NCI-H1105 treated with DMSO at 0.1 percent for 48 hours (cell line): ENCODE results near the gene RABEP2.
"Not testable (repeated sequence)": the region's sequence is repeated elsewhere in the genome, so short reads cannot be mapped to it uniquely, and the experiment has no call there.

ENCODE experiments used
- DNase-seq: peaks from one replicate; lab custom pipeline; 2025; lab: John Stamatoyannopoulos, UW

The RABEP2 gene

GRCh38 chr16:28924762-28925385, at the start of gene RABEP2:
RABEP2 (minus strand) TSS chr16:28925238; CDS start chr16:28925163, 75 bp downstream.
- peak; percentile 96 for DNase-seq

DNA sequence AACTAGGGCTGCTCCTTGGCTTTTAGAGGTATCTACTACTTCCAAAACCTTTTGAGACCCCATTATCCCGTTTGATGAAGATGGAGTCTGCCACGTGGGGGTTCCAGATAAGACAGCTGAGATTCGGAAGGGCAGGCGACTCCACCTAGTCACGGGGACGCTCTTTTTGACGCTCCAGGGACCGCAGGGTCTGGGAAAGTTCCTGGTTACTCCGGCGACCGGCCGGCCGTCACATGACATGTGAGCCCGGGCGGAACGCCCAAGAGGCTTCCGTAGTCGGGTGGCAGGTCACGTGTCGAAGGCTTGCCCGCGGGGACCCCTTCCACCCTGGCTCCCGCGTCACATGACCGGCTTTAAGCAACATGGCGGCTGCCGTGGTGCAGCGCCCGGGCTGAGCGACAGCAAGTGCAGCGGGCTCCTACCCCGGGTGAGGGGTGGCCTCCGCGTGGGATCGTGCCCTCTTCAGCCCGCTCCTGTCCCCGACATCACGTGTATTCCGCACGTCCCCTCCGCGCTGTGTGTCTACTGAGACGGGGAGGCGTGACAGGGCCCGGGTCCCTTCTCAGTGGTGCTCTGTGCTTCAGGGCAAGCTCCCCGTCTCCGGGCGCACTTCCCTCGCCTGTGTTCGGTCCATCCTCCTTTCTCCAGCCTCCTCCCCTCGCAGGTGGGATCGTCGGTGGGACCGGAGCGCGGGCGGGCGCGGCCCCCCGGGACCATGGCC, 49.6 kb upstream of the RABEP2 start, which contains the start of gene SPNS1:
TSS of gene SPNS1 (plus strand) at position 342 of the 721 bp plus-strand sequence. CDS start at position 716, 374 bp downstream.
- peak; percentile 92 for DNase-seq

- DNase-seq = peak; percentile 65
These were observed 49.0 kb upstream of the RABEP2 start for GRCh38 chr16:28974007-28974436.

DNA sequence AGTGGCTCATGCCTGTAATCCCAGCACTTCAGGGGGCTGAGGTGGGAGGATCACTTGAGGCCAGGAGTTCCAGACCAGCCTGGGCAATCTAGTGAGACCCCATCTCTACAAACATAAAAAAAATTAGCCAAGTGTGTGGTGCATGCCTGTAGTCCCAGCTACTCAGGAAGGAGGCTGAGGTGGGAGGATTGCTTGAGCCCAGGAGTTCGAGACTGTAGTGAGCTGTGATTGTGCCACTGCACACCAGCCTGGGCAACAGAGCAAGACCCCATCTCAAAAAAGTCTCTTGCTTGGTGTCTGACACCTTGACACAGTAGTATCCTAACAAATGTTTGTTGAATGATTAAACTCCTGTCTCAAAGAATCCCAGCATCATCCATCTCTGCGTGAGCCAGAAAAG, 44.7 kb upstream of the RABEP2 start:
- DNase-seq = not testable (repeated sequence)

GRCh38 chr16:28967156-28967555, 42.1 kb upstream of the RABEP2 start:
- DNase-seq = no peak

GRCh38 chr16:28964496-28964895, 39.5 kb upstream of the RABEP2 start:
- no peak for DNase-seq

DNA sequence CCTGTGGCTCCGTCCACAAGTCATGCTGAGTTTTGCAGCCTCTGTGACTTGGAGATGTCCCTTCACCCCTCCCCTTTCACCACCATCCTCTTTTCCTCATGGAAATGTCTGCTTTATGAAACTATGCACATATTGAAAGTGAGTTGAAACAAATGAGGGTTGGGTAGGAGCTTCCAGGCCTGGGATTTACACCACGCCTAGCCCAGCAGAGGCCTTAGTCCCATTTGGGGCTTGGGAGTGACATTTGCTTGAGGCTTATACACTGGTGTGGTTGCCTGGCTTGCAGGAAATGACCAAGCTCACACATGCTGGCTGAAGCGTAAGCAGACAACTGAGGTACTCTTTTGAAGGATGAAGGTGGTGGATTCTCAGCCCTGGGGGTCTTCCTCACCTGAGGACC, 39.0 kb upstream of the RABEP2 start:
- no peak for DNase-seq

DNA sequence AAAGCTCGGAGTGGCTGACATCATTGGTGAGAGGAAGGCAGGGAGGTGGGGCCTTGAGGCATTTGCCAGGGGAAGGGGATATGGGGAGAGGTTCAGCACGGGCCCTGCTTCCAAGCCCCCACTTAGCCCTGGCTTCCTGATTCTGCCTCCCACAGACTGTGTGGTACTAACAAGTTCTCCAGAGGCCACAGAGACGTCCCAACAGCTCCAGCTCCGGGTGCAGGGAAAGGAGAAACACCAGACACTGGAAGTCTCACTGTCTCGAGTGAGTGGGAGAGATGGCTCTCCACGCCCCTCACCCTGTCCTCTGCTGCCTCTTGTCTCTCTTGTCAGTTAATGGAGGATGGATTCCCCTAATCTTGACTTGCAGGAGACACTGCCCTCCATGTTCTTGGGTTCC, 33.8 kb upstream of the RABEP2 start:
- no peak for DNase-seq

DNA sequence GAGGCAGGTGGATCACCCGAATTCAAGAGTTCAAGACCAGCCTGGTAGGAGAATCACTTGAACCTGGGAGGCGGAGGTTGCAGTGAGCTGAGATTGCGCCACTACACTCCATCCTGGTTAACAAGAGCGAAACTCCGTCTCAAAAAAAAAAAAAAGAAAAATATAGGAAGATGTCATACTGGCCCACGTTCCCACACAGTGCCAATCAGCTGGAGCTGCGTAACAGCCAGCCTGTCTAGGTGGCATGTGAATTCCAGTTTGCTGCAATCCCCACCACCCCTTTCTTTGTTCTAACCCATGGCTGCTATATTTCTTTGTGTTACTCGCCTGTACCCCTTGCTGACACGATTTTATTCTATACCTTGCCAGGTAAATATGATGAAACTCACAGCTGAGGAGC, 33.2 kb upstream of the RABEP2 start:
- DNase-seq = no peak

DNA sequence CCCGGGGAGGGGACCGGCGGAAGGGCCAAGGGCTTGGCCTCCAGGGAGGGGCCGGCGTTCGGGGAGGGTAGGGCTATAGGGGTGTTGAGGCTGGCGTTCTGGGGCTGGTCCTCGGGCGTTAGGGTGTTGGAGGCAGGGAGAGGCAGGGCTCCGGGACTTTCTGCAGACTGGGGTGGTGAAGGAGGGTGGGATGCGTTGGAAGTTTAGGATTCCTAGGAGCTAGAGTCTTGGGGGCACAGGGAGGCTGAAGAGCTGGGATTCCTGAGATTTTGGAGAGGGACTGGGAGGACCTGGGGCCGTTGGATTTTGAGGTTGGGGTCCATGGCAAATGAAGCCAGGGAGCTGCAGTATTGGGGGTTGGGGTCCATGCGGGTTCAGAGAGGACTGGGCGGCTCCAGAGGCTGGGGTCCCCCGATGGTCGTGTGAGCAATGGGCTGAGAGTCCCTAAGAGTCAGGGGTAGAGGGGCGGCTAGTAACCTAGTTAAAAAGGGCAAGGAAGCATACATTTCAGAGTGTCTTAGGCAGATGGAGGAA, 26.4 kb upstream of the RABEP2 start:
- DNase-seq = no peak

- peak; percentile 99 for DNase-seq
These were observed 25.8 kb upstream of the RABEP2 start, which contains the start of gene NFATC2IP for GRCh38 chr16:28950648-28951409. NFATC2IP (plus strand) TSS chr16:28950937; CDS start chr16:28951012, 75 bp downstream.

DNA sequence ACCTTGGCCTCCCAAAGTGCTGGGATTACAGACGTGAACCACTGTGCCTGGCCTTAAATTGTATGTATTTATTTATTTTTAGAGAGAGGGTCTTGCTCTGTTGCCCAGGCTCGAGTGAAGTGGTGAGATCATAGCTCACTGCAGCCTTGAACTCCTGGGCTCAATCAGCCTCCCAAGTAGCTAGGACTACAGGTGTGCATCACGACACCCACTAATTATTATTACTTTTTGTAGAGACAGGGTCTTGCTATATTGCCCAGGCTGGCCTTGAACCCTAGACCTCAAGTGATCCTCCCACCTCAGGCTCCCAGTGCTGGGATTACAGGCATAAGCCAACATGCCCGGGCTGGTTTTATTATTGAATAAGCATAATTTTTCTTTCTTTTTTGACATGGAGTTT, 21.6 kb upstream of the RABEP2 start:
- DNase-seq = no peak

DNA sequence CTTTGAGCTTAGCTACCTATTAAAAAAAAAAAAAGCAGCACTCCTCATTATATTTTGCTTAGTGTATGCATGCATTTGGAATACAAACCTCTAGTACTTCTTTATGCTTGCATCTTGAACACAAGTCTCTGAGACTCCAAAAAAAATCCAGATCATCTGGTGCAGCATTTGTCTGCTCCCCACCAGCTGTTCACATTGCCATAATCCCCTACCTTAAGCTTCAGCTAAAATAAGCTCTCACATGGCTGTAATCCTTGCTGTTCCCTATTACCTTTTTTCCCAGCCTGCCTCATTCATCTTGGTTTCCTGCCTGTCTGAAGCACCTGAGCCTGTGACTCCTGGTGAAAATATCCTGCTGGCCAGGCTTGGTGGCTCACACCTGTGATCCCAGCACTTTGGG, 18.2 kb upstream of the RABEP2 start:
- DNase-seq = no peak

- DNase-seq = not testable (repeated sequence)
These were observed 14.8 kb upstream of the RABEP2 start for GRCh38 chr16:28939825-28940224.

- DNase-seq = no peak
These were observed 13.7 kb upstream of the RABEP2 start for GRCh38 chr16:28938721-28939120.

DNA sequence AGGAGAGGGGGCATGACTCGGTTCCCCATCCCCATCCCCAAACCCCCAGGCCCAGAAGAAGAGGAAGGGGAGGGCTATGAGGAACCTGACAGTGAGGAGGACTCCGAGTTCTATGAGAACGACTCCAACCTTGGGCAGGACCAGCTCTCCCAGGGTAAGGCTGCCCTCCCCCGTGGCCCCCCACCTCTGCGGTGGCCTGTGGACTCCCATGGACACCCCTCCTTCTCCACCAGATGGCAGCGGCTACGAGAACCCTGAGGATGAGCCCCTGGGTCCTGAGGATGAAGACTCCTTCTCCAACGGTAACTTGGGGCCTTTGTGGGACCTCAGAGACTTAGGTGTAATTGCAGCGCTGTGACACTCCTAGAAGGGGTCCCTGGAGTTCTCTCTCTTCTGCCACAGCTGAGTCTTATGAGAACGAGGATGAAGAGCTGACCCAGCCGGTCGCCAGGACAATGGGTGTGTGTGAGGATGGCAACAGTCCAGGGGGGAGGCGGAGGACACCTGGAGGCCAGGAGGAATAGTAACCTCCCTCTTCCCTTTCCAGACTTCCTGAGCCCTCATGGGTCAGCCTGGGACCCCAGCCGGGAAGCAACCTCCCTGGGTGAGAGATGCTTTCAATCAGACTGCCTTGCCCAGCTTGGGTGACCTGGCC, 12.3 kb upstream of the RABEP2 start:
- DNase-seq = no peak

DNA sequence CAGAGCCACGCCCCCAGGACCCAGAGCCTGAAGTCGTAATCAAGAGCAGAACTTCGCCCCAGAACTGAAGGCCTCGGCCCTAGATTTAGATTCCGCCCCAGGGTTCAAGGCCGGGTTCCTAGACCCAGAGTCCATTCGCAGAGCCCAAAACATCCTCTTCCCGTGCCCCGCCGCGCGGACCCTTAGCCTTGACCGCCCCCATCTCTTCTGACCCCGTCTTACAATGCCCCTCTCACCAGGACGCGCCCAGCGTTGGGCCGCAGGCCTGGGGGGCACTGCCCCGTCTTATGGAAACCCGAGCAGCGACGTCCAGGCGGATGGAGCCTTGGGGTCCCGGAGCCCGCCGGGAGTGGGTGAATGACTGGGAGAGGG, 11.7 kb upstream of the RABEP2 start:
- no peak for DNase-seq

- DNase-seq = no peak
These were observed 11.1 kb upstream of the RABEP2 start for GRCh38 chr16:28935924-28936783.

DNA sequence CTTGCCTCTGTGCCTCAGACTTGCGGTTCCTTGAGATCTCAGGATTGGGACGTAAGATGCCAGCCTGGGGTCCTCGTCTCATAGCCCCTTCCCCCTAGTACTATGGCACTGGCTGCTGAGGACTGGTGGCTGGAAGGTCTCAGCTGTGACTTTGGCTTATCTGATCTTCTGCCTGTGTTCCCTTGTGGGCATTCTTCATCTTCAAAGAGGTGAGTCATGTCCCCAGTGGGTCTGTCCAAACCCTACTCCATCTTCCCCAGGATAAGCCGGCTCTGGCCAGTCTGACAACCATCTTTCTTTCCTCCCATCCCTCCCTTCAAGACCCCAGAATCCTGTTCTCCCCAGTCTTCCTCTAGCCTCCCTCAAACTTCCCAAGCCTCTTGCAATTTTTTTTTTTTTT, 10.3 kb upstream of the RABEP2 start:
- no peak for DNase-seq

- no peak for DNase-seq
These were observed 8.1 kb upstream of the RABEP2 start for GRCh38 chr16:28933171-28933570.
